Measurements from ENCODE around the gene EIPR1.

EIPR1 gene

DNA sequence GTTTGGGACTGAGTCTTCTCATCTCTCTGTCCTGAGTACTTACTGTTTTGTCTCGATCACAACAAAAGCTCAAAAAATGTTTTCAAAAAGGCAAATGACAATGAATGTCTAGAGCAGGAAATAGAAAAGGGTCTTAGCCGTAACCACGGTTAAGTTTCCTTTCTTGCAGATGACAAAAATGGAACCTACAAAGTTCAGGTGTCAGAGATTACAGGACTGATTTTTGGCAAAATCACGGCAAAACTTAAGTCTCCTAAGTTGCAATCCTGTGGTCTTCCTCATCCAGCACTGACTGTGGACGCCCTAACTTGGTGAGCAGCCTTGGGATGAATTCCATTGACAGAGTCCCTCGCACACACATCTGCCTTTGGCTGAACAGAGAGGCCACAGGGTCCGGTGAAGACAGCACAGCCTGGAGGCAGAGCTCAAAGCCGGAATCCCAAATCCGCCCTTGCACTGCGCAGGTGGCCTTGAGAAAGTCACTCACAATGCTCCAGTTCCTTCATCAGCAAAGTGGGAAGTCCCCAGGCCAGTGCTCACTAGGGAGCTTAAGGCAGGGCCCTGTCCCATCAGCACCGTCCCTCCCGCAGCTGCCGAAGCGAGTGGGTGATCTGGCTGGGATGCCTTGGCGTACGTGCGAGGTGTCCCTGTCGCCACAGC, 55.2 kb downstream of the EIPR1 start:
- no peak for DNase-seq

DNA sequence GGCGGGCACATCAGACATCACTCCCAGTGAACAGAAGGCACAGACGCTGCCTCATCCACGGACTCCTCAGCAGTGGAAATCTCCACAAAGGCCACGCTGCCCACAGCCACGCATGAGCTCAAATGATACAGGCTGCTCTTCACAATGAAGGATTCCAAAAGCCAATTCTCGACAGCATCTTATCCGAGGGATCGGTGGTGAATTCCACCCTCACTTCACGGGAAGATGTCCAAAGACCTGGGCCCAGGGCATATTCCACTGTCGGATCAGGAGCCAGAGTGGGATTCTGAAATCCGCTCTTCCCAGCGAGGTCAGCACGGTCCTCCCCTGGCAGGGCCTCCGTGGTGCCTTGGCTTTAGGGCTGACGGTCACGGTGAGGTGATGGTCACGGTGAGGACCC, 55.8 kb downstream of the EIPR1 start:
- no peak for DNase-seq

- no peak for DNase-seq
These were observed 56.6 kb downstream of the EIPR1 start for GRCh38 chr2:3320910-3321605.

DNA sequence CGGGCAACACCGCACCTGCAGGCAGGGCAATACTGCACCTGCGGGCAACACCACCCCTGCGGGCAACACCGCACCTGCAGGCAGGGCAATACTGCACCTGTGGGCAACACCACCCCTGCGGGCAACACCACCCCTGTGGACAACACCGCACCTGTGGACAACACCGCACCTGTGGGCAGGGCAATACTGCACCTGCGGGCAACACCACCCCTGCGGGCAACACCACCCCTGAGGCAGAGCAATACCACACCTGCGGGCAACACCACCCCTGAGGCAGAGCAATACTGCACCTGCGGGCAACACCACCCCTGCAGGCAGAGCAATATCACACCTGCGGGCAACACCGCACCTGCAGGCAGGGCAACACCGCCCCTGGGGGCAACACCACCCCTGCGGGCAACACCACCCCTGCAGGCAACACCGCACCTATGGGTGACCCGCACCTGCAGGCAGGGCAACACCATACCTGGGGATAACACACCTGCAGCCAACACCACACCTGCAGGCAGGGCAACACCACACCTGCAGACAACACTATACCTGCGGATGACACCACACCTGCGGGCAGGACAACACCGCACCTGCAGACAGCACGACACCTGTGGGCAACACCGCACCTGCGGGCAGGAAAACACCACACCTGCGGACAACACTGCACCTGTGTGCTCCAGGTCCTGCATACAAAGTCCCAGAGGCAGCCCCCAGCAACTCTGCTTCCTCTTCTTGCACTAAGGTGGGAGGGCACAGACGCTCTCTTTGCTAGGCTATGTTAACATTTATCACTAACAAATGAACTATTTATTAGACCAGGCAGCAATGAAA, 57.7 kb downstream of the EIPR1 start:
- DNase-seq: no peak

DNA sequence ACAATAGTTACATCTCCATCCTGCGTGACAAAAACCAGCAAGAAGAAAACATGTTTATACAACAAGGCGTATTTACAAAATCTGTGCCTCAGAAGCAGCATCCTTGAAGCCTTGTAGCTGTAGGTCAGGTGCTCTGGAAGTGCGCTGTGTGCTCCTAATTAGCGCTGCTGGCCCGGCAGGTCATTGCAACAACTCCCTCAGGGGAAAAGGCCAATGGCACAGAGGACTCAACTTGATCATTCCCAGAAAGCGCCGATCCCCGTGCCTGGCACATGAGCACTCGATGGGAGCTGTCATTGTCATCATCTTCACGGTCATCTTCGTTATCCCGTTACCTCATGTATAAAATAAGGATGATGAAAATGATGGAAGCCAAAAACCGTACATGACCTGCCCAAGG, 58.5 kb downstream of the EIPR1 start:
- DNase-seq: no peak

GRCh38 chr2:3317871-3318590, 59.6 kb downstream of the EIPR1 start:
- no peak for DNase-seq

DNA sequence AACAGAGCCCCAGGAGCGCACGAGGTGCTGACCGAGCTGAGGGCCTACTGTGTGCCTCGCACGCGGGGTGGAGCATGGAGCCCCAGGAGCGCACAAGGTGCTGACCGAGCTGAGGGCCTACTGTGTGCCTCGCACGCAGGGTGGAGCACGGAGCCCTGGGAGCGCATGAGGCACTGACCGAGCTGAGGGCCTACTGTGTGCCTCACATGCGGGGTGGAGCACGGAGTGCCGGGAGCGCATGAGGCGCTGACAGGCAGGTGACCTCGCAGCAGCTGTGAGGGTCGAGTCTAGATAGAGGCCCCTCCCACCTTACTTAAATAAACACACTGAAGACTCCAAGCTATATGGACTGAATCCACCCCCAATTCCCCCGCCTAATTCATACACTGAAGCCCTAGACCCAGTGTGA, 60.3 kb downstream of the EIPR1 start:
- no peak for DNase-seq

GRCh38 chr2:3316456-3317276, 61.0 kb downstream of the EIPR1 start:
- no peak for DNase-seq

DNA sequence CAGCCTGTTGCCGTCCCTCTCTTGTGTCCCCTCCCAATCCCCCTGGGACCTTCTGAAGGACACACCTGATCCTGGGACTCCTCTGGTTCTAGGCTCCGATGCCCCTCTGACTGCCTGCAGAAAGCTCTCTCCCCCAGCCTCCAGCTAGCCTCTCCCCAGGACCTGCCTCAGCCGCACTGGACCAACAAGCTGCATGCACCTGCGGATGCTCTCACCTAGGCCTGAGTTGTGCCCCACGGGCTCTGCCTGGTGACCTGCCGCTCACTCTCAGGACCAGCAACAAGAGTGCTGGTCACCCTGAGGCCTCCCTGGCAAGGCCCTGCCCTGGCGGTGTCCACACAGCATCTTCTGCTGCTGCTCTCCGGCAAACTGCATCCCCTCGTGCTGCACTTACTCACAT, 63.0 kb downstream of the EIPR1 start:
- DNase-seq: no peak

GRCh38 chr2:3313781-3314375, 63.7 kb downstream of the EIPR1 start:
- no peak for DNase-seq

GRCh38 chr2:3312576-3313345, 64.9 kb downstream of the EIPR1 start:
- DNase-seq: no peak

DNA sequence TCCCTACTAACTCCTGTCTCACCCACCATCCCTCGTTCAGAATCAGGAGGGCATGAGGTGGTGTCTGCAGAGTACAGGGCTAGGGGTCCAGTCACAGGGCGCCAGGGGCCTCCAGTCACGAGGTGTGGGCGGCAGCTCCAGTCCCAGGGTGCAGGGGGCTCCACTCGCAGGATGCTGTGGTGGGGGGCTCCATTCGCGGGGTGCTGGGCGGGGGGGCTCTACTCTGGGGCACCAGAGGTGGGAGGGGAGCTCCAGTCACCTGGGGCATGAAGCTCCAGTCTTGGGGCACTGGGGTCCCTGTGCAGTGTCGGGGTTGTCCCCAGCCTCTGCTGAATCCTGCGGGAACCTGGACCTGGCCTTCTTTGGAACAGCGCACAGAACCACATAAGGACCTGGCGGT, 66.0 kb downstream of the EIPR1 start:
- DNase-seq: no peak

GRCh38 chr2:3309496-3310355, 67.9 kb downstream of the EIPR1 start:
- no peak for DNase-seq

- DNase-seq: no peak
These were observed 69.7 kb downstream of the EIPR1 start for GRCh38 chr2:3307901-3308300.

- no peak for DNase-seq
These were observed 70.4 kb downstream of the EIPR1 start for GRCh38 chr2:3307236-3307635.

- DNase-seq: no peak
These were observed 71.7 kb downstream of the EIPR1 start for GRCh38 chr2:3305952-3306351.

DNA sequence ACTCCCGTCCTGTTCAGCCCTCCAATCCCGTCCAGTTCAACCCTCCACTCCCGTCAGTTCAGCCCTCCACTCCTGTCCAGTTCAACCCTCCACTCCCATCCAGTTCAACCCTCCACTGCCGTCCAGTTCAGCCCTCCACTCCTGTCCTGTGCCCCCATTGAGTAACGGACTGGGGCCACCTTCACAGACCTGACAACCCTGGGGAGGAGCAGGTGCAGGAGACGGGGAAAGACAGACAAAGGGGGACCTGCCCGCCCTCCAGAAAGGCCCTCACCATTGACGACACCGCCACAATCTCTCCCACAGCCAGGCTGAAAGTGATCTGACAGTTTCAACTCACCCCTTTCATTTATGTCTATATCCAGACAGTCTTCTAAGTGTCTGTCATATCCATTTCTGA, 72.2 kb downstream of the EIPR1 start:
- DNase-seq: no peak

- DNase-seq: peak; percentile 72 to 73
These were observed 73.8 kb downstream of the EIPR1 start for GRCh38 chr2:3303583-3304406.

Data from activated CD4-positive, alpha-beta T cell treated with anti-CD3 and anti-CD28 coated beads, Interleukin-2, amount 50 U/mL, for 4 hours (primary cell).